Measurements from ENCODE around the gene LYL1. TPM values are rescaled to one million over a fixed set of nuclear protein-coding genes. Genes with fewer than 3 reads are reported as not detected.

The LYL1 gene
- total and polyA plus RNA-seq, 9 of the 15 experiments (the other 6 are each of a cell fraction or from before 2014, with no cell fraction given): 1.3 to 266 (median 34.0) TPM

DNA sequence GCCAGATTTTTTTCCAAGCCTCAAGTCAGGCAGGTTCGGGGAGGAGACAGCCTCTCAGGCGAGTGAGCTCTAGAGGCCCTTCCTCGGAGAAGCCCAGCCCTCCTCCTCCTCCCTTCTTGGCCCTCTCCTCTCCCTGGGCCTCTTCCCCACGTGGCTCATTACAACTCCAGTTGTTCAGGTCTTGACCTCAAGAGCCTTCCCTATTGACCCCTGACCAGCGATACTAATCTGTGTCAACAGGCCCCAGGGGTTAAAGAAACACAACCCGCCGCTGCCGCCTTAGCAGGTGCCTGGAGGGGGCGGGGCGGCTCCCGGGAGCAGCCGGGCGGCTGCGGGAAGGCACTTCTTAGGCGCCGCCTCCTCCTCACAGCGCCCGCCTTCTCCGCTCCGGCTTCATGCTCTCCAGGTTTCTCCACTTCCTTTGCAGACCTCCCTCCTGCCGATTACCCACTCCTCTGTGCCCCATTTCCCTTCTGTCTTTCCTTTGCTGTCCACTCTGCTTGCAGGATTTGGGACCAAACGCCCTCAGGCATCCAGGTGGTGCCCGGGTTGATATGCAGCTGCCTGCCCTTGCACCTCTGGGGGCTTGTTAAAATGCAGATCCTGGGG, 51.0 kb downstream of the LYL1 start (continued):
- TF ChIP-seq, protein P1, sequence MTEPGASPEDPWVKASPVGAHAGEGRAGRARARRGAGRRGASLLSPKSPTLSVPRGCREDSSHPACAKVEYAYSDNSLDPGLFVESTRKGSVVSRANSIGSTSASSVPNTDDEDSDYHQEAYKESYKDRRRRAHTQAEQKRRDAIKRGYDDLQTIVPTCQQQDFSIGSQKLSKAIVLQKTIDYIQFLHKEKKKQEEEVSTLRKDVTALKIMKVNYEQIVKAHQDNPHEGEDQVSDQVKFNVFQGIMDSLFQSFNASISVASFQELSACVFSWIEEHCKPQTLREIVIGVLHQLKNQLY (CRISPR knock-in tag; conservative IDR thresholded peaks at IDR 0.05): no peak
- TF ChIP-seq TAF7 (tag; IDR thresholded peaks at IDR 0.05) (no peak), HNRNPUL1 (IDR thresholded peaks at IDR 0.05; ENCODE audit: low read length) (no peak), ZNF239 (CRISPR knock-in tag; IDR thresholded peaks at IDR 0.05) (no peak), NELFE (IDR thresholded peaks at IDR 0.05; ENCODE audit: insufficient read depth, insufficient read length) (no peak), IRF2 (CRISPR knock-in tag; IDR thresholded peaks at IDR 0.05) (no peak), ZNF561 (CRISPR knock-in tag; conservative IDR thresholded peaks at IDR 0.05) (no peak), WHSC1 (IDR thresholded peaks at IDR 0.05; ENCODE audit: low read length) (no peak), PRMT5 (CRISPR knock-in tag; IDR thresholded peaks at IDR 0.05) (no peak), RUNX1 (IDR thresholded peaks at IDR 0.05; ENCODE audit: low read depth) (no peak), MAZ (CRISPR knock-in tag; conservative IDR thresholded peaks at IDR 0.05 in 1 of 2, IDR thresholded peaks at IDR 0.05 in 1 of 2) (peak; percentile 51 to 99), U2AF1 (optimal IDR thresholded peaks at IDR 0.05; ENCODE audit: low read depth, low read length) (no peak), PURB (CRISPR knock-in tag; IDR thresholded peaks at IDR 0.05; ENCODE audit: low read depth) (no peak), SIX5 (IDR thresholded peaks at IDR 0.05; ENCODE audit: borderline replicate concordance in 1 of 2, insufficient read depth in 1 of 2, low read depth in 1 of 2, low read length in 2 of 2) (no peak), KDM4B (IDR thresholded peaks at IDR 0.05; ENCODE audit: borderline replicate concordance in 2 of 2, low read depth in 1 of 2) (no peak), PPARD (CRISPR knock-in tag; IDR thresholded peaks at IDR 0.05) (no peak), XRCC4 (IDR thresholded peaks at IDR 0.05; ENCODE audit: extremely low read depth, insufficient read depth, insufficient read length) (no peak), TAL1 (IDR thresholded peaks at IDR 0.05) (peak; percentile 62)
- TF ChIP-seq, protein P2, sequence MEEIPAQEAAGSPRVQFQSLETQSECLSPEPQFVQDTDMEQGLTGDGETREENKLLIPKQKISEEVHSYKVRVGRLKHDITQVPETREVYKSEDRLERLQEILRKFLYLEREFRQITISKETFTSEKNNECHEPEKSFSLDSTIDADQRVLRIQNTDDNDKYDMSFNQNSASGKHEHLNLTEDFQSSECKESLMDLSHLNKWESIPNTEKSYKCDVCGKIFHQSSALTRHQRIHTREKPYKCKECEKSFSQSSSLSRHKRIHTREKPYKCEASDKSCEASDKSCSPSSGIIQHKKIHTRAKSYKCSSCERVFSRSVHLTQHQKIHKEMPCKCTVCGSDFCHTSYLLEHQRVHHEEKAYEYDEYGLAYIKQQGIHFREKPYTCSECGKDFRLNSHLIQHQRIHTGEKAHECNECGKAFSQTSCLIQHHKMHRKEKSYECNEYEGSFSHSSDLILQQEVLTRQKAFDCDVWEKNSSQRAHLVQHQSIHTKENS (CRISPR knock-in tag; IDR thresholded peaks at IDR 0.05): no peak
- TF ChIP-seq, protein P3, sequence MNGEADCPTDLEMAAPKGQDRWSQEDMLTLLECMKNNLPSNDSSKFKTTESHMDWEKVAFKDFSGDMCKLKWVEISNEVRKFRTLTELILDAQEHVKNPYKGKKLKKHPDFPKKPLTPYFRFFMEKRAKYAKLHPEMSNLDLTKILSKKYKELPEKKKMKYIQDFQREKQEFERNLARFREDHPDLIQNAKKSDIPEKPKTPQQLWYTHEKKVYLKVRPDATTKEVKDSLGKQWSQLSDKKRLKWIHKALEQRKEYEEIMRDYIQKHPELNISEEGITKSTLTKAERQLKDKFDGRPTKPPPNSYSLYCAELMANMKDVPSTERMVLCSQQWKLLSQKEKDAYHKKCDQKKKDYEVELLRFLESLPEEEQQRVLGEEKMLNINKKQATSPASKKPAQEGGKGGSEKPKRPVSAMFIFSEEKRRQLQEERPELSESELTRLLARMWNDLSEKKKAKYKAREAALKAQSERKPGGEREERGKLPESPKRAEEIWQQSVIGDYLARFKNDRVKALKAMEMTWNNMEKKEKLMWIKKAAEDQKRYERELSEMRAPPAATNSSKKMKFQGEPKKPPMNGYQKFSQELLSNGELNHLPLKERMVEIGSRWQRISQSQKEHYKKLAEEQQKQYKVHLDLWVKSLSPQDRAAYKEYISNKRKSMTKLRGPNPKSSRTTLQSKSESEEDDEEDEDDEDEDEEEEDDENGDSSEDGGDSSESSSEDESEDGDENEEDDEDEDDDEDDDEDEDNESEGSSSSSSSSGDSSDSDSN (IDR thresholded peaks at IDR 0.05; ENCODE audit: borderline replicate concordance in 1 of 2, low read depth in 2 of 2, low read length in 2 of 2): no peak
- TF ChIP-seq, protein P4, sequence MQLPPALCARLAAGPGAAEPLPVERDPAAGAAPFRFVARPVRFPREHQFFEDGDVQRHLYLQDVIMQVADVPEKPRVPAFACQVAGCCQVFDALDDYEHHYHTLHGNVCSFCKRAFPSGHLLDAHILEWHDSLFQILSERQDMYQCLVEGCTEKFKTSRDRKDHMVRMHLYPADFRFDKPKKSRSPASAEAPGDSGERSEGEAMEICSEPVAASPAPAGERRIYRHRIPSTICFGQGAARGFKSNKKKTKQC (CRISPR knock-in tag; IDR thresholded peaks at IDR 0.05): peak; percentile 57; the same call in 1 of the 2 replicates
- TF ChIP-seq, protein P5, sequence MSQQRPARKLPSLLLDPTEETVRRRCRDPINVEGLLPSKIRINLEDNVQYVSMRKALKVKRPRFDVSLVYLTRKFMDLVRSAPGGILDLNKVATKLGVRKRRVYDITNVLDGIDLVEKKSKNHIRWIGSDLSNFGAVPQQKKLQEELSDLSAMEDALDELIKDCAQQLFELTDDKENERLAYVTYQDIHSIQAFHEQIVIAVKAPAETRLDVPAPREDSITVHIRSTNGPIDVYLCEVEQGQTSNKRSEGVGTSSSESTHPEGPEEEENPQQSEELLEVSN (IDR thresholded peaks at IDR 0.05; ENCODE audit: borderline replicate concordance in 1 of 2, extremely low read depth in 1 of 2, insufficient read depth in 1 of 2, insufficient read length in 1 of 2, low read depth in 1 of 2, low read length in 1 of 2, poor library complexity in 1 of 2, severe bottlenecking in 1 of 2): no peak

Measured in K562 (cell line).